Measurements from ENCODE around the gene MLLT6. TPM values are rescaled to one million over a fixed set of nuclear protein-coding genes. Genes with fewer than 3 reads are reported as not detected.

MLLT6 gene
- total RNA-seq, 1 experiment from 2014 or later, result 127 TPM

DNA sequence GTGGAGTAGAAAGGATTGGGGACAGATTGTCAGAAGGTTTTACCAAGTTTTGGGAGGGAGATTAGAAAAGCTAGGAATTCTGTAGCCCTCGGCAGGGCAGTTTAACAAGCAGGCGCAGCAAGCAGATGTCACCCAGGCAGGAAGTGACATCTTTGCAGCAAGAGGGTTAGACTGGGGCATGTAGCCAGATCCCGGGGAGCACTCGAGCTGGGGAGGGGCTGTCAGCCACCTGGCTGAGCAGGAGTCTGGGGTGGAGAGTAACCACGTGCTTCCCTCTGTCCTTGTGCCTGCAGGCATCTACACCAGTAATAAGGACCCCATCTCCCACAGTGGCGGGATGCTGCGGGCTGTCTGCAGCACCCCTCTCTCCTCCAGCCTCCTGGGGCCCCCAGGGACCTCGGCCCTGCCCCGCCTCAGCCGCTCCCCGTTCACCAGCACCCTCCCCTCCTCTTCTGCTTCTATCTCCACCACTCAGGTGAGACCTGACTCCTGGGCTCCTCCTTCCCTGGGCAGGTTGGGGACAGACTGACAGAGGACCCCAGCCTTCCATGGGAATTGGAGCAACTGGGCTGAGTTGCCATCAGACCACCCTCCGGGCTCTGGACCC is 12.2 kb downstream of the MLLT6 start:
- Histone ChIP-seq H3K4me3 (no peak overlapping the region), H3K79me2 (ENCODE audit: low read depth) (no peaks in the 10 kb centered on the region), H3K9me3 (ENCODE audit: insufficient read depth, low read depth) (no peaks in the 10 kb centered on the region), H3K4me1 (replicated peaks; ENCODE audit: insufficient read depth) (no peaks in the 10 kb centered on the region), H3K27ac (no peak overlapping the region), H3K9me2 (ENCODE audit: insufficient read depth) (no peaks in the 10 kb centered on the region), H3K27me3 (ENCODE audit: insufficient read depth, low read depth) (no peaks in the 10 kb centered on the region), H2AFZ (no peak overlapping the region), H4K20me1 (ENCODE audit: insufficient read depth) (no peaks in the 10 kb centered on the region; the same call in 1 of the 2 replicates), H3F3A (ENCODE audit: insufficient read depth, low read depth) (peaks cover 37% of the 10 kb centered on the region; the same call in 1 of the 2 replicates), H3K4me2 (no peak overlapping the region), H3K36me3 (ENCODE audit: low read depth) (peaks cover 6% of the 10 kb centered on the region; the same call in 1 of the 2 replicates)
- intact Hi-C loops (cut with micrococcal nuclease; ENCODE audit: unreplicated experiment), result no loop called here
- DNase-seq, result no peak
- POLR2A ChIA-PET (ENCODE audit: unreplicated experiment), result no interaction called here
- no peak for TF ChIP-seq EZH2 (IDR thresholded peaks at IDR 0.05; ENCODE audit: low read depth)
- TF ChIP-seq, protein P1, sequence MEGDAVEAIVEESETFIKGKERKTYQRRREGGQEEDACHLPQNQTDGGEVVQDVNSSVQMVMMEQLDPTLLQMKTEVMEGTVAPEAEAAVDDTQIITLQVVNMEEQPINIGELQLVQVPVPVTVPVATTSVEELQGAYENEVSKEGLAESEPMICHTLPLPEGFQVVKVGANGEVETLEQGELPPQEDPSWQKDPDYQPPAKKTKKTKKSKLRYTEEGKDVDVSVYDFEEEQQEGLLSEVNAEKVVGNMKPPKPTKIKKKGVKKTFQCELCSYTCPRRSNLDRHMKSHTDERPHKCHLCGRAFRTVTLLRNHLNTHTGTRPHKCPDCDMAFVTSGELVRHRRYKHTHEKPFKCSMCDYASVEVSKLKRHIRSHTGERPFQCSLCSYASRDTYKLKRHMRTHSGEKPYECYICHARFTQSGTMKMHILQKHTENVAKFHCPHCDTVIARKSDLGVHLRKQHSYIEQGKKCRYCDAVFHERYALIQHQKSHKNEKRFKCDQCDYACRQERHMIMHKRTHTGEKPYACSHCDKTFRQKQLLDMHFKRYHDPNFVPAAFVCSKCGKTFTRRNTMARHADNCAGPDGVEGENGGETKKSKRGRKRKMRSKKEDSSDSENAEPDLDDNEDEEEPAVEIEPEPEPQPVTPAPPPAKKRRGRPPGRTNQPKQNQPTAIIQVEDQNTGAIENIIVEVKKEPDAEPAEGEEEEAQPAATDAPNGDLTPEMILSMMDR (conservative IDR thresholded peaks at IDR 0.05), result no peak
- CTCF ChIA-PET, result no interaction called here
- BruUV-seq (replicated peaks), result no TSS peak

DNA sequence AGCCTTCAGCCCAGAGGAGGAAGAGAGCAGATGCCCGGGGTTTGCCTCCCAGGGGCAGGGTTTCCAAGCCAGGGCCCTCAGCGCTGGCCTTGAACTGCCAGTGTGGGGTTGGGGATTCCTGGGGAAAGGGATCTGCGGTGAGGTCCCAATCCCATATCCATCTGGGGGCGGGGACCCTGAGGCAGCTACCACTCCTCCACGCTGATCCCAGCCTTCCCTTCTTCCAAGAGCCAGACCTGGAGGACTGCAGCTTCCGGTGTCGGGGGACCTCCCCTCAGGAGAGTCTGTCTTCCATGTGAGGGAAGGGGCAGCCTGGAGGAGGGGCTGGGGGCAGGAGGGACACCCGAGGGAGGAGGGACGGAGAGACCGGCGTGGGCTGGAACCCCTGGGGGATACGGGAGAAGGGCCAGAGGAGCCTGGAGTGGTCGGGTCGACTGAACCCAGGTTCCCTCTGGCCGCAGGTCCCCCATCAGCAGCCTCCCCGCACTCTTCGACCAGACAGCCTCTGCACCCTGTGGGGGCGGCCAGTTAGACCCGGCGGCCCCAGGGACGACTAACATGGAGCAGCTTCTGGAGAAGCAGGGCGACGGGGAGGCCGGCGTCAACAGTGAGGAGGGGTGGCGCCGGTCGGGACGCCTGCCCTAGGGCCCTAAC is 14.3 kb downstream of the MLLT6 start:
- BruUV-seq (replicated peaks), result no TSS peak
- Histone ChIP-seq H3K4me2 (no peak overlapping the region), H3K9me3 (ENCODE audit: insufficient read depth, low read depth) (no peaks in the 10 kb centered on the region), H4K20me1 (ENCODE audit: insufficient read depth) (no peaks in the 10 kb centered on the region; the same call in 1 of the 2 replicates), H3K79me2 (ENCODE audit: low read depth) (no peaks in the 10 kb centered on the region), H3K27me3 (ENCODE audit: insufficient read depth, low read depth) (no peaks in the 10 kb centered on the region), H2AFZ (no peak overlapping the region), H3K4me1 (replicated peaks; ENCODE audit: insufficient read depth) (no peaks in the 10 kb centered on the region), H3K9me2 (ENCODE audit: insufficient read depth) (no peaks in the 10 kb centered on the region), H3F3A (ENCODE audit: insufficient read depth, low read depth) (peaks cover 30% of the 10 kb centered on the region; the same call in 1 of the 2 replicates), H3K27ac (no peak overlapping the region), H3K4me3 (no peak overlapping the region), H3K36me3 (ENCODE audit: low read depth) (peaks cover 11% of the 10 kb centered on the region; the same call in 1 of the 2 replicates)
- CTCF ChIA-PET, result no interaction called here
- POLR2A ChIA-PET (ENCODE audit: unreplicated experiment), result no interaction called here
- intact Hi-C loops (cut with micrococcal nuclease; ENCODE audit: unreplicated experiment), result no loop called here
- no peak for TF ChIP-seq EZH2 (IDR thresholded peaks at IDR 0.05; ENCODE audit: low read depth)
- no peak for DNase-seq

DNA sequence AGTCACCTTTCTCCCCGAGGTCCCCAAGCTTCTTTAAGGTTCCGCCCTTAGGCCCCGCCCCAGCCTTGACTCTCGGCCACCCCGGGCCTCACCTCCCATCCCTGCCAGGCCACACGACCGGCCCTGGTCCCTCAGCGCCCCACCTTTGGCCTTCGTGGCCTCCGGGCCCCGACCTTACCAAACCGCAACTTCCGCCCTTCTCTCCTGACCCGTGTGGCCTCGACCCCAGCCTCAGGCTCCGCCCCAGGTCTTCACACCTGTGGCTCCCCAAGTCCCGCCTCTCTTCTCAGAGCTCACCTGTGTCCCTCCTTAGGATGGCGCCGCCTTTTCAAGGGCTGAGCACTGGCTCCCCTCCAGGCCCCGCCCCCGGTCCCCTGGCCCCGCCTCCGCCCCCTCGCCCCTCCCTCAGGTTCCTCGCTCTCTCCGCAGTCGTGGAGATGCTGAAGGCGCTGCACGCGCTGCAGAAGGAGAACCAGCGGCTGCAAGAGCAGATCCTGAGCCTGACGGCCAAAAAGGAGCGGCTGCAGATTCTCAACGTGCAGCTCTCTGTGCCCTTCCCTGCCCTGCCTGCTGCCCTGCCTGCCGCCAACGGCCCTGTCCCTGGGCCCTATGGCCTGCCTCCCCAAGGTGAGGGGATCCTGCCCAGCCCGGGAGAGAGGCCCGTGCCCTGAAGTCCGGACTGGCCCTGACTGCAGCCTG is 15.0 kb downstream of the MLLT6 start:
- H4K20me1 ChIP-seq (ENCODE audit: insufficient read depth), result no peaks in the 10 kb centered on the region; the same call in 1 of the 2 replicates
- BruUV-seq (replicated peaks), result no TSS peak
- H3K9me2 ChIP-seq (ENCODE audit: insufficient read depth), result no peaks in the 10 kb centered on the region
- peaks cover 11% of the 10 kb centered on the region; the same call in 1 of the 2 replicates for H3K36me3 ChIP-seq (ENCODE audit: low read depth)
- H3K4me2 ChIP-seq, result no peak overlapping the region
- H3K27me3 ChIP-seq (ENCODE audit: insufficient read depth, low read depth), result no peaks in the 10 kb centered on the region
- no peaks in the 10 kb centered on the region for H3K4me1 ChIP-seq (replicated peaks; ENCODE audit: insufficient read depth)
- H3F3A ChIP-seq (ENCODE audit: insufficient read depth, low read depth), result peaks cover 24% of the 10 kb centered on the region; the same call in 1 of the 2 replicates
- ChIA-PET CTCF (interaction anchor here (0.6 kb wide), 1 partner anchor 11 kb away, joined by 3 read pairs; no protein-coding TSS in a partner anchor), POLR2A (ENCODE audit: unreplicated experiment) (no interaction called here)
- no peaks in the 10 kb centered on the region for H3K9me3 ChIP-seq (ENCODE audit: insufficient read depth, low read depth)
- H3K27ac ChIP-seq, result no peak overlapping the region
- no peak overlapping the region for H2AFZ ChIP-seq
- no peak for DNase-seq
- no peaks in the 10 kb centered on the region for H3K79me2 ChIP-seq (ENCODE audit: low read depth)
- TF ChIP-seq, protein P1 (conservative IDR thresholded peaks at IDR 0.05), result no peak
- no peak for TF ChIP-seq EZH2 (IDR thresholded peaks at IDR 0.05; ENCODE audit: low read depth)
- H3K4me3 ChIP-seq, result no peak overlapping the region
- intact Hi-C loops (cut with micrococcal nuclease; ENCODE audit: unreplicated experiment), result no loop called here

Measured in PC-9 (cell line).